C4-2B (cell line): Measurements from ENCODE around the gene ZNF584.
A peak's percentile ranks its signal among the peaks of the same experiment; 100 is the strongest.
"Not testable (repeated sequence)": the region's sequence is repeated elsewhere in the genome, so short reads cannot be mapped to it uniquely, and the experiment has no call there.

ENCODE experiments used
- H3K27ac ChIP-seq: fragments of 450-650 bp; 2 replicates; pipeline ENCODE4 v1.5.1; 2017
- ZFX ChIP-seq: fragments of 450-650 bp; IDR thresholded peaks from 2 replicates; pipeline ENCODE4 v1.6.1; 2017
- TF ChIP-seq, protein P1 (sequence below): fragments of 450-650 bp; conservative IDR thresholded peaks from 2 replicates; pipeline ENCODE4 v1.5.1; 2017; ENCODE audit warnings: mild to moderate bottlenecking

Gene ZNF584

DNA sequence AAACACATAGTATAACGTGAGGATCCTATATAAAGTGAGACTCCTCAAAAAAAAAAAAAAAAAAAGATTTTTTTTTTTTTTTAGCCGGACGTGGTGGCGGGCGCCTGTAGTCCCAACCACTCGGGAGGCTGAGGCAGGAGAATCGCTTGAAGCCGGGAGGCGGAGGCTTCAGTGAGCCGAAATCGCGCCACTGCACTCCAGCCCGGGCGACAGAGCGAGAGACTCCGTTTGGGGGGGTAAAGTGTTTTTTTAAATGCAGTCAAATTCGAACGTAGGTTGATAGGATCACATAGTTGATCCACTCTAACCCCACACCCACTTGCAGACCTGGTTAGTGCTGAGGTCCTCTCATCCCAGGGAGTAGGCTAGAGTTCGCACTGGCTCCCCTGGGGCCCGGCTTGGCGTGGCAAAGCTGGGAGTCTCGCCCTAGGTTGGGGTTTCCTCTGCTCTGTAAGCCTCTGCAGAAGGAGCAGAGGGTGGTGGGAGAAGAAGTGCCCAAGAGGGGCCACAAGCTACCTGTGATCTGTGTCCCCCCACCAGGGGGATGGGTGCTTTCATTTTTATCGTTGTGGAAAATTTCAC lies 6.5 kb upstream of the ZNF584 start:
- TF ChIP-seq ZFX: no peak
- TF ChIP-seq, protein P1, sequence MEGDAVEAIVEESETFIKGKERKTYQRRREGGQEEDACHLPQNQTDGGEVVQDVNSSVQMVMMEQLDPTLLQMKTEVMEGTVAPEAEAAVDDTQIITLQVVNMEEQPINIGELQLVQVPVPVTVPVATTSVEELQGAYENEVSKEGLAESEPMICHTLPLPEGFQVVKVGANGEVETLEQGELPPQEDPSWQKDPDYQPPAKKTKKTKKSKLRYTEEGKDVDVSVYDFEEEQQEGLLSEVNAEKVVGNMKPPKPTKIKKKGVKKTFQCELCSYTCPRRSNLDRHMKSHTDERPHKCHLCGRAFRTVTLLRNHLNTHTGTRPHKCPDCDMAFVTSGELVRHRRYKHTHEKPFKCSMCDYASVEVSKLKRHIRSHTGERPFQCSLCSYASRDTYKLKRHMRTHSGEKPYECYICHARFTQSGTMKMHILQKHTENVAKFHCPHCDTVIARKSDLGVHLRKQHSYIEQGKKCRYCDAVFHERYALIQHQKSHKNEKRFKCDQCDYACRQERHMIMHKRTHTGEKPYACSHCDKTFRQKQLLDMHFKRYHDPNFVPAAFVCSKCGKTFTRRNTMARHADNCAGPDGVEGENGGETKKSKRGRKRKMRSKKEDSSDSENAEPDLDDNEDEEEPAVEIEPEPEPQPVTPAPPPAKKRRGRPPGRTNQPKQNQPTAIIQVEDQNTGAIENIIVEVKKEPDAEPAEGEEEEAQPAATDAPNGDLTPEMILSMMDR: no peak
- peak overlapping the region; percentile 76 for H3K27ac ChIP-seq

- H3K27ac ChIP-seq: not testable (repeated sequence)
Observed at GRCh38 chr19:58403920-58404478, 4.5 kb upstream of the ZNF584 start.

GRCh38 chr19:58406818-58407657 lies 1.4 kb upstream of the ZNF584 start:
- peak overlapping the region; percentile 88 for H3K27ac ChIP-seq
- no peak for TF ChIP-seq ZFX
- TF ChIP-seq, protein P1: no peak; the same call in 1 of the 2 replicates

- no peak for TF ChIP-seq ZFX
- TF ChIP-seq, protein P1: no peak
- H3K27ac ChIP-seq: peak overlapping the region; percentile 88
Observed at GRCh38 chr19:58407658-58408151, 744 bp upstream of the ZNF584 start.

DNA sequence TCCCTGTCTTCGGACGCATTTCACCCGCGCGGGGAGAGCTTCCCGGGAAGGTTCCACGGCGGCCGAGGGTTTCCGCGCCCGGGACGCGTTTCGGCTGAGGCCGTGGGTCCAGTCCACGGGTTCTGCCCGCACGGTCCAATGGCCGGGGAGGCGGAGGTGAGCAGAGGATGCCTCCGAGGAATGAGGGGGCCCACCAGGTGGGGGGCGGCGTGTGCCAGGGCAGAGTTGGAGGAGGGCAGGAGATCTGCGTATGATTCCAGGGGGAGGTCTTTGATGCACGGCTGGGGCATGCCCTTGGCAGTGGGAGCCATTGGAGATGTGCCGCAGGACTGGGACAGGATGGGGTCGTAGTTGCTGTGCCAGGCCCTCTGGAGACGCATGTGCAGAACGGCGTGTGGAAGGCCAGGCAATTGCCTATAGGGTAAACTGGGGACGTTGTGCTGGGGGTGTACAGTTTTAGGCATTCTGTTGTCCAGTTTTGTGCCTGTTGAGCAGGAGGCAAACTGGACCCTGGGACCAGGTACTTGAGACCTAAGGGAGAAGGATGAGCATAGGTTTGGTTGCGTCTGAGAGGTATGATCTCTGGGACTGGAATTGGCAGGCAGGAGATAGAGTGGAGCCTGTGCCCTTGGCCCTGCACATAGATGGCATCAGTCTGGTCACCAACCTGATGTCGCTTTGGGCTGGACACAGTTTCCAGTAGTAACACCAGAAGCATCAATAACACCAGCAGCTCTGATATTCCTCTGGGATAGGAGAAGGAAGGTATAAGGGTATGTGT lies 751 bp downstream of the ZNF584 start:
- H3K27ac ChIP-seq: peak overlapping the region; percentile 88
- TF ChIP-seq, protein P1: no peak
- peak; percentile 72 for TF ChIP-seq ZFX

GRCh38 chr19:58416604-58417003 lies 8.2 kb downstream of the ZNF584 start:
- no peak for TF ChIP-seq ZFX
- TF ChIP-seq, protein P1: no peak
- H3K27ac ChIP-seq: no peak overlapping the region

DNA sequence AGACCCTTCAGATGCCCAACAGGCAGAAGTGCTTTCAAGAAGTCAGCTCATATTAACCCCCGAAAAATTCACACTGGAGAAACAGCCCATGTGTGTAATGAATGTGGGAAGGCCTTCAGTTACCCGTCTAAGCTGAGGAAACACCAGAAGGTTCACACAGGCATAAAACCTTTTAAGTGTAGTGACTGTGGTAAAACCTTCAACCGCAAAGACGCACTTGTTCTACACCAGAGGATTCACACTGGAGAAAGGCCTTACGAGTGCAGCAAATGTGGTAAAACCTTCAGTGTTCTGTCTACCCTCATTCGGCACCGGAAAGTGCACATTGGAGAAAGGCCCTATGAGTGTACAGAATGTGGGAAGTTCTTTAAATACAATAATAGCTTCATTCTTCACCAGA lies 8.6 kb downstream of the ZNF584 start:
- no peak for TF ChIP-seq ZFX
- TF ChIP-seq, protein P1: no peak
- H3K27ac ChIP-seq: no peak overlapping the region
